GM21528 (cell line): Measurements from ENCODE around the gene ASB18.

Experiments
- ATAC-seq: cut with Tn5 transposase; IDR thresholded peaks from one replicate; pipeline ENCODE4 v1.9.1; 2021; ENCODE audit warnings: mild to moderate bottlenecking, moderate library complexity; ENCODE audit not compliant: unreplicated experiment, low FRiP score

ASB18 gene

GRCh38 chr2:236209535-236209934 is 54.7 kb downstream of the ASB18 start:
- no peak for ATAC-seq

DNA sequence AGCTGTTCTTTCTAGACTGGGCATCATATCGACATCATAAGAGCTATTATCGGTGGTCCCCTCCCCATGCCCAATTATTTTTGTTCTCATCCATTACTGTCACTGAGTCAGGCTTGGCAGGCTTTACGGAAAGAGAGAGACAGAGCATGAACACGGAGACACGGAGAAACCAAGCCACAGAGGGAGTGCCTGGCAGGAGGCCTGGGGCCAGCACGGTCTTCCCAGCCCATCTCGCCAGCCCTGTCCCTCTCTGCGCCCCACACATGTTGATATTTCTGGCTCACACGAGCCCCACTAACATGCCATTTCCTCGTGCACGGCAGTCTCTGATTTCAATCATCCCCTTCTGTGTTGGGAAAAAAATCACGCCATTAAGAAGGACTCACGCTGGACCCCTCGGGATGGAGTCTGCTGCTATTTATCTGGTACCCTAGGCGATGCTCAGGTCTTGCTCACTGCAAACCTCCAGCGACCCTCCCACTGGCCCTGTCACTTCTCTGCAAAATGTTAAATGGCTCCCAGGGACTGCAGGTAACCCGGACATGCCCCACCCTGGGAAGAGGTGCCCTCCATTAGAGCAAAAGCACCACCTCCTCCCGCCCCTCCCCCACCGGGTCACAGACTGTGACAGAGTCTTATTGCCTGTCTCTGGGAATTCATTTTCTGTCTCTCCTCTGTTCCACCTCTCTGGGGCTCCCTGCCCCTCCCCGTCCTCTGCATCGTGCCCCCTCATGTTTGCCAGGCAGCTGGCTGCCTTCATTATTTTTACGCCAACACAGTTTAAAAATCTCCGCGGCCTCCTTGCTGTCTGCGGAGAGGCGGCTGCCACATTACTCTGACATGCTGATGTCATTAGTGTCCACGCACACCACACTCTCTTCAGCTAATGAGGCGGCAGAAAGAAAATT is 55.9 kb downstream of the ASB18 start:
- no peak for ATAC-seq

DNA sequence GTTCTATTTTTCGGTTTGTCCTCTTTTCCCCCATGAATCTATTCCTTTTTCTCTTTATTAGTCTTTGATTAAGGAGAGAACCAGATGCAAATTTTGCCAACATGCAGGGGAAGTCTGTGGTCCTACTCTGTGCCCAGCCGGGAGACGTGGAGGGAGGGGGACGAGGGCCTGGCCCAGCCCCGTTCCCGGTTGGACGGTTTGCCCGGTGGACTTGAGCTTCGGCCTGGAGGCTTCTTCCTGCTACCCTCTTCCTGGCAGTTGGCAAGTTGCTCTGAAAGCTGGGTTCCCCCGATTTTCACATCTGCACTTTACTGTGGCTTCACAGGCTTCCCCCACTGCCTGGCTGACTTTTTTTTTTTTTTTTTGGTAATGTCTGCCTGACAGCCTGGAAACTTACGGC is 56.7 kb downstream of the ASB18 start:
- no peak for ATAC-seq

DNA sequence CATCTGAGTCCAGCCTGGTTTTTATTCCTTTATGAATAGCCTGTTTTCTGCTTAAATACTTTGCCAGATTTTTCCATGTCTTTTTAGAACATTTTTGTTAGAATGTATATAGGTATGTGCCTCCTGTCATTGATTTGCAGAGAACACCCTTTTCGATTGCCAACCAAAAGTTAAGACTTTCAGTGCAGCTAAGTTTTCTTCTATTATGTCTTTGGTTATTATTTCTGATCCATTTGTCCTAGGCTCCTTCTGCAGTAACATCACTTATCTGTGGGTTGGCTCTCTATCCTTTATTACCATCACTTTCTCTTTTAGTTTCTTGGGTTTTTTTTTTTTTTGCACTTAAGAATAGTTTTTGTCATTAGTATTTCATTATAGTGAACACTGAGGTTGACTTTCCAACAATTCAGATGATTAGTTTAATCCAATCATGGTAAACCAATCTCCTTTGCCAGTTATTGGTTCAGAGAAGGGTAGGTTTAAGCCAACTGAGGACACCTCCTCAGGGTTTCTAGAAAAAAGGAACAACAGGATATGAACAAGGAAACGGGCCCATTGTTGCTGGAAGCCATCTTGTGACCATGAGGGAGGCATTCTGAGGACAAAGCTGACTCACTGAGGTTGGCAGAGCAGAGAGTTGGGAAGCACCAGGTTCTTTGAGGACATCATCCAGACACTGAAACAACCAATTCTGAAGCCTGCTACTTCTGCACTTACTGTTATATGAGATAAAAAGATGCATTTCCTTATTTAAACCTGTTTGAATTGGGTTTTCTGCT is 58.1 kb downstream of the ASB18 start:
- ATAC-seq, result no peak

DNA sequence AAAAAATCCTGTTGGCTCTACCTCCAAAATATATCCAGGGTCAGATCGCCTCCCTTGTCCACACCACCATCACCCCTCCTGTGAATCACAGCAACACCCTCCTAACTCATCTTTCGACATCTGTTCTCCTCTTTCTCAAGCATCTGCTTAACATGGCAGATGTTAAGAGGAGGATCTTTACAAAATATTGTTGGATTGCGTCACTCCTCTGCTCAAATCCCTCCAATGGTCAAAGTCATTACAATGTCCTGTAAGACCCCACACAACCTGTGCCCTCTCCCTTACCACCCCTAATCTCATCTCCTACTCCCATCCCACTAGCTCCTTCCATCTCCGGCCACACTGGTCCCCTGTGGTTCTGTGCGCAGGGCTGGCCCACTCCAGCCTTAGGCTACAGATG is 59.3 kb downstream of the ASB18 start:
- no peak for ATAC-seq

DNA sequence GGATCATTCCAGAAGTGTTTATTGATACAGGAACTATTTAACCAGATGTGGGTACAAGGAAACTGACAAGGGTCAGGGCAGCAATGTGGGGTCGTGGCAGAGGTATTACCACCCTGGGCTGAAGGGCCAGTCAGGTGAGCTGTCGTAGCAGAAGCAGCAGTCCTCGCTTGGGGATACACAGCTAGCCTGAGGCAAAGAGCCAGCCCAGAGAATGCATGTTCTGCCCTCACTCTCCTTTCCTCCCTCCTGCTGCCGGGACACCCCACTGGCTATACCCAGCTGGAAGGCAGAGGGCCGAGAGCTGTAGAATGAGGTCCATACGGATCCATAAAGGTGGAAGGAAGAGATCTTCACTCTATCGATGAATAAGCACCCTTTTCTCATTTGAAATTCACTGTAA is 63.8 kb downstream of the ASB18 start:
- ATAC-seq, result no peak

DNA sequence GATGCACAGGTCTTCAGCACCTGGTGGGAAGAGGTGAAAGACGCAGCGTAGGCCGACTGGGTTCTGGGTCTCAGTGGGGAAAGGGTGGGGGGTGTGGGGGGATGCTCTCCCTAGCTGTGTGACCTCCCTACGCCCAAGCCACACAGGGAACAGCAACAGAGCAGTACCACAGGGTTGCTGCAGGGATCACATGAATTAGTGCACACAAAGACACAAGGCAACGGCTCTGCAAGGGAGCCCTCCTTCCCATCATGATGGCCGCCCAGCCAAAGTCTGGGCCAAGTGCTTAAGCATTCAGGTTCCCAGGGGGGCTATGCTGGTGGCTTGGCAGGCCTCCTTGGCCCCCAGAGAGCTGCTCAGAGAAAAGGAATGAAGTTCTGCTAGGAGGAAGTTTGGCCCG is 67.8 kb downstream of the ASB18 start:
- ATAC-seq, result no peak

GRCh38 chr2:236195726-236196125 is 68.5 kb downstream of the ASB18 start:
- ATAC-seq, result no peak

DNA sequence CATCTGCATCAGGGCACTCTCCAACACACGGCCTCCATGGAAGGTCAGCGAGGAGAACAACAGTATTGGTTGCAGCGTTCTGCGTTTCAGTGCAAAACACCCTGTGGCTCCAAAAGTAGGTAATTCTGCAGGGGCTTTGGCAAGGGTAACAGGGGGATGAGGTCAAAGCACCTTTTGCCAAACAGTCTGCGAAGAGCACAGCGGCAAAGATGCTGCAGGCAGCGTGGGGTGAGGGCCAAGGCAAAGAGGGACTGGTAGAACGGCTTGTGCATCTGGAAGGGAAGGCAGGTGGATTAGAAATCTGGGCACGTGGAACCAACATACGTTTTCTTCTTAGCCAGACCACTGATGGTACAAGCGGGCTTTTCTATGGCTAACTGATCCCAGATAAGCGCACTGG is 69.4 kb downstream of the ASB18 start:
- ATAC-seq, result no peak

GRCh38 chr2:236193026-236193425 is 71.2 kb downstream of the ASB18 start:
- ATAC-seq, result no peak

- no peak for ATAC-seq
Measured at GRCh38 chr2:236190674-236191073, 73.5 kb downstream of the ASB18 start.

DNA sequence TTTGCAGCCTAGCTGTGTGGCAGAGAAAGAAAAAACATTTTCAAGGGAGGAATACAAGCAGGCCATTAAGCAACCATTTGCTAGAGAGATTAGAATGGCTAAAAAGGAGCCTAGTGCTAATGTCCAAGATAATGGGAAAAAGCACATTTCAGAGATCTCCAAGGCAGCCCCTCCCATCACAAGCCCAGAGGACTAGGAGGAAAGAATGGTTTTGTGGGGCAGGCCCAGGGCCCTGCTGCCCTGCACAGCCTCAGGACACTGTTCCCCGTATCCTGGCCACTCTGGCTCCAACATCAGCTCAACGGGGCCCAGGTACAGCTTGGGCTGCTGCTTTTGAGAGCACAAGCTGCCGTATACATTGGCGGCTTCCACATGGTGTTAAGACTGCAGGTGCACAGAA is 79.5 kb downstream of the ASB18 start:
- no peak for ATAC-seq

DNA sequence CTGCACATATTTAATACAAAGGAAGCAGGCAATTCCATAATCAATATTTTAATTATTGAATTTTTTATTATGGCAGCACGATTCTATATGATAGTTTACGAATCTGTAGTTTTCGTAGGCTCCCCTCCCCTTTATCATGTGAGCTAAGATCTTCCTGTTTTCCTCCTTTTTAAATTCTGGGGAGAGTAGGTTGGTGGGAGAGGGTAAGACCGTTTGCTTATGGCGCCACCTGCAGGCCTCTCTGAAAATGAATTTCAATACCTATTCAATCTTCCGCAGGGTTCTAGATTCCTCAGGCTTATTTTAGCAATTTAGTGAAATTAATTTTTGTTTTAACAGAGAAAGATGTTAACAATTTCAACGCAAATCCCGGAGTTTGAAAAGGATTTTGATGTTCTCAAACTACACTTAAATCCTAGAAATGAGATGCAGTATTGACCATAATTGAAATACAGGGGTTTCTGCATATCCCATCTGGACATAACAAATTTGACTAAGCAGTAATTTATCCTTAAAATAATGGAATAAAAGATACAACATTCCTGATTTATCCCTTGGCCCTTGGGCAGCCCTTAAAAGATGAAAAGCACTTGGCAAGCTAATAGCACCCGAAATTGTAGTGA is 83.3 kb downstream of the ASB18 start:
- no peak for ATAC-seq

DNA sequence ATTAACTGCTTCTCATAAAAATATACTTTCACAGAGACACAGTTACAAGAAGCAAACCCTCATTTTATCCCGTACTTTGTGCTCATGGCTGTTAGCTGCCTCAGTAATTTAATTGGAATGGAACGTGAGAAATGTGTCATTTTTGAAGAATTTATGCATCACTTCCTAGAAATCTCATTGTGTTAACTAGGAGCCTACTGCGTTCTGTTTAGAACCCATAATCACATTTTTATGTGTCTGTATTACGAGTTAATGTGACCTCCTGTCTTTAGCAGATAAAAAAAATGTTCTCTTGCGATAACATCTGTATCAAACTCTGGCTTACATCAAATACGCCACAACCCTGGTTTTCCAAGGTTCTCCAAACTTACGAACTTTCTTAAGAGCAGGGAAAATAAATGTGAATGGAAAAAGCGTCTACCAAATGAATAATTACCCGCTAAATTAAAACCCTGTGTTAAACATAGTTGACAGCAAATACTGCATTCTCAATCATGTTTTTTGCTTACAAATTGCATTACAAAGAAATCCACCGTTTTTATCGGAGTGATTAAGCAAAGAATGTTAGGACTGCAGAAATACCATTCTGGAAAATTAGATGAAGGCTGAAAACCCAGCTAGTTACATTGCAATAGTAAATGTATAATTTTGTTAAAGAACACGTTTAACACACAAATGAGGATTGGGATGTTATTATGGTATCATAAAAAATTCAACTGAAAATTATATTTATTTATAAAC is 84.0 kb downstream of the ASB18 start:
- no peak for ATAC-seq

GRCh38 chr2:236179236-236180075 is 84.8 kb downstream of the ASB18 start:
- no peak for ATAC-seq

DNA sequence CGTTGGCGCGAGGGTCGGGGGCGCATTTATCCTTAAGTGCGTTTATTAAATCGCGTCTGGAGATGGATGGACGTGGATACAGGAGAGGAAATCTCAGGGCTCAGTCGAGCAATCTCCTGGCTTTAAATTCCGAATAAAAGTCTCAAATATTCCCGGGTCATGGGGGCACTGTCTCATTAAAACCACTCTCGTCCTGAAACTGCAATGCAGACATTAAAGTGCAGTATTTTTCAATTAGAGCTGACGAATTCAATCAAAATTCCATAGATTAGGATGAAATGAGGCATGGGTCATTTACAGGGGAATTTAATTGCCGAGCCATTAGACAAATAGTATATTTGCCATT is 85.3 kb downstream of the ASB18 start:
- no peak for ATAC-seq

DNA sequence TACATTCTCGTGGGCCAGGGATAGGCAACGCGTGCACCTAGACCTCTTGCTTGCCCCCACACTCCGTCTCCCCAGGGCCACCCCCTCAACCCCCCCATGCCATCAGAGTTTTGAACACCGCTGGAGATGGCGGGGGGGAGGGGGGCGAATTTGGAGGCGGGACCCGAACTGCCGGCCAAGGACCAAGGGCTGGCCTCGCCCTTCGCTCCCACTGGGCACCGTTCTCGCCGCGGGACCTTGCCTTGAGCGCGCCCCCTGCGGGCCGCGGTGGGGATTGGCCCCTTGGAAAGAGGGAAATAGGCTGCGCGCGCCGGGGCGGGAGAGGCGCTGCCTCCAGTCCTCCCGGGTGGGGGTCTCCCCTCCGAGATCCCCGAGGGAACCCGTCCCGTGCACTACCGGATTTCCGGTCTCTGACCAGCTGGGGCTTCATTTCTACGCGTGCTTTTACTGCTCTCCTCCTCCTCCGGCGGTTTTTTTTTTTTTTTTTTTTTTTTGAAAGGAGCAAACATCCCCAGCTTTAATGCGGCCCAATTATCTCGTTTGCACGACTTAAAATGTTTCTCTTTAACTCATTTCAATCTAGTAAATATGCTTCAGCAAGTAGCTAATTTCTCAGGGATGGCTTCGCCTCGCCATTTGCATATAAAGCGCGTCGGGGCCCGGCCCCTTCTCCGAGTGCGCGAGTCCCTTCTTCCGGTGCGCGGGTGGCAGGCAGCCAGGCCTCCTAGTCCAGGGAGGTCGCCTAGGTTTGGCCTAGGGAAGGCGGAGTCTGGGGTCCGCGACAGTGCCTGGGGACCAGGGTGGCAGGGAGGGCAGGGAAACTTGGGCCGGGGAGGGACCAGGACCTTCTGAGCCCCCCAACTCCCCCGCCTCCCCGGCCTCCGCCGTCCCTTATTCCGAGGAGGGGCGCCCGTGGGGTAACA is 86.0 kb downstream of the ASB18 start:
- no peak for ATAC-seq

GRCh38 chr2:236177604-236177966 is 86.6 kb downstream of the ASB18 start:
- no peak for ATAC-seq

- ATAC-seq, result no peak
Measured at GRCh38 chr2:236176951-236177350, 87.3 kb downstream of the ASB18 start.
